Inflammatory macrophage (primary cell): ENCODE results near the gene RFX3.
A peak's percentile ranks its signal among the peaks of the same experiment; 100 is the strongest.

ENCODE experiments used
- DNase-seq, 2 donors: peaks; one replicate each; pipeline ENCODE4 v3.0.0-alpha.2; 2020 to 2022

RFX3 gene

DNA sequence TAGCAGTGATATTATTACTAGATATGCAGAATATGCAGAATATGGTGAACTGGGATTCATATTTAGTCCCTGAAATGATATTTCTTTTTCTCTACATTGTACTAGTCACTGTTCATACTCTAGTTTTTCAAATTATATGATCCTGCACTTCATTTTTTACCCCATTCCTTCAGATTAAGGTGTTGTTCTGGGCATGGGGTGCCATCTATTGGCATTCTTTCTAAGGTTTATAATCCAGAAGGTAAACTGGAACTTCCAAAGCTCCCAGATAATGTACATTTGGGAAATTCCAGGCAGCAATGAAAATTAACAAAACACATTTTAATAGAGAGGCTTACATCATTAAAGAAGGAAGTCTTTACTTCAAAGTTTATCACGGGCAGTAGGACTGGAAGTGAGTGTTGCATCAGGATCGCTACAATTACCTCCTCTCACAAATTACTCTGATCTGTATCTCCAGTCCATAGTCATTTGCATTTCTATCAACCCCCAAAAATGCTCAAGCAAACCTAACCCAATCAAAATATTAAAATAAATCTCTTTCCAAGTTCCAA lies 12.5 kb downstream of the RFX3 start:
- peak; percentile 20 to 28 for DNase-seq

DNA sequence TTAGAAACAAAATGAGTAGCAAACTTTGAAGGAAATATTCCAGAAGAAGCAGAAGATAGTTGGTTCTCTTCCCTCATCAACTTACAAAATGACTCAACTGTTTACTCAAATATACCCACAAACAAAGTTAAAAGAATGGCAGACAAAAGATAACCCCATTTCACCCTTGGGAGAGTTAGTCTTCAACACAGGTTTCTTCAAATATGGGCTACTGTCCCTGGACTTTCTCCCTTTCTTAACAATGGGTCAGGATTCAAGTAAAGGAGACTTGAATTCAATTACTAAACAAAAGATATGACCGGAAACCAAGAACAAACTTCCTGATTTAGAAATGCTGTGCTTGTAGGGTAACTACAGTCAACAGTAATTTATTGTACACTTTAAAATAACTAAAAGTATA lies 14.2 kb downstream of the RFX3 start:
- peak; percentile 28 to 58 for DNase-seq

DNA sequence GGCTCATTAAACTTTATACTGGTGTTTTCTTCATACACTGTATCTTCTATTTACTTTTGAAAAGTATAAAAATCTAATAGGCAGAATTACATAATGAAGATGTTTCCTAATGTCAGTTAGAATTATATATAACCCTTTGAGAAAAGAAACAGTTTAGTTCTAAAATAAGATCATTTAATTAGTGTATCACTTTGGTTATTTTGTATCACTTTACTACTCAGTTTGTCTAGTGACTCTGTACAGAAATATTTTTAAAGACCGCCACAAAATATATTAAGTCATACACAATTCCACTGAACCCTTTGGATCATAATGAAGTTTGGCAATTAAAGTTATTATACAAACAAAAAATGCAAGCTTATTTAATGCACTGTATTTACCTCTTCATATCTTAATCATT lies 15.0 kb downstream of the RFX3 start:
- DNase-seq = no peak

DNA sequence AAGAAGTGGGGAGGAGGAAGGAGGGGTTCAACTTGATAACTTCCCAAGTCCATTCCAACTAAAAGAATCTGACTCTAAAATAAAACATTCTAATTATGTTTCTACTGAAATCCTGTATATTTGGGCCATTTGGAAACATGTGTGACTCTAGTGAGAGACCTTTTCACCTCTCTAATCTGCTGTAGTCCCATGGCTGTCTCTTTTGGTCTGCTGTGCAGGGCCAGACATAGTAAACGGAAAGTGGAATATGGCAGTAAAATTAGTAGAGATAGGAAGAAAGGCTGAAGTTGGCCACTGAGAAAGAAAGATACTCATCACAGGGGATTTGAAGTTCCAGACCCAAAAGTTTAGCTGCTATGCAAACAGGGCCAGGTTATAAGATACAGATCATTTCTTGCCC lies 15.9 kb downstream of the RFX3 start:
- DNase-seq = no peak

DNA sequence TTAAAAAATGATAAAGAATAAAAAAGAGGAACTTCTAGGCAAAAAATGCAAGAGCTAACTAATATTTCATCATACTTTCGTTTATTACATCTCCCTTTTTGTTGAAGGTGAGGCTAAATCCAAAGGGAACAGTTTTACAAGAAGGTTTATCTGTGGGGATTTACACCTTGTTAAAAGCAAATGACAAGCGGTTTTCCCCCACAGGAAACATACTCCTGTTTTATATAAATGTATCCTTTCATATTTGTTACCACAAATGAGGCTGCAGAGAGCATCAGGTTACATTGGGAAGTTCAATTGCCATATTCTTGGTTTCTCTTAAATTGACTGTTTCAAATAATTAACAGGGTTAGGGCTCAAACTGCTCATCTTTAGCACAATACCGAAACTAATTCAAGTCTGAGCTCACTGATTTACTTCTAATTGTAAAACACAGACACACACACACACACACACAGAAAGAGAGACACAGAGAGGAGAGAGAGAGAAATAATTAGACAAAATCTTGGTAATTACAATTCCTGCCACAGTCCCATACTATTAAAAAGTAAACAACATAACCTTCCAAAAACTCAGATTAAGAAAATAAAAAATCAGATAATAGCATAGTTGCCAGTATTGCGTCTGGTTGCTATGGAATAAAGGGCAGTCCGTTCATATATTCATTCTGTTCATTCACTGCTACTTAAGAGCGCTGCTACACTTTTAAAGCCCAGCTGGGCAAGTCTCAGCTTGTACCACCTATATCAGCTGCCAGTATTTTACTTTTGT lies 17.1 kb downstream of the RFX3 start:
- DNase-seq = peak; percentile 13 to 68

DNA sequence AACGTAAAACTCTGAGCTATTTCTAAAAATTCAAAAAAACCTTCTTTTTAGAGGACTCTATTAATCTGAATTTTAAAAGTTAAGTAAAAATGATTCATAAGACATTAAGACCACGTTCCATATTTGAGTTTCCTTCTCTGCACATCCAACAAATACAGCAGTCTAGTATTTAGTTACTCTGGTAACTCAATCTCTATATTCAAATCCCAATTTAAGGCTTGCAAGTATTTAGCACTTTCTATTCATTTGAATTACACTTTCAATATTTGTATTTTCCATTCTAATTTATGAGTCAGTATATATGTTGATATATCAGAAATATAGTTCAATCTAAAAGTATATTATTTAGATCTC lies 17.7 kb downstream of the RFX3 start:
- DNase-seq = no peak

DNA sequence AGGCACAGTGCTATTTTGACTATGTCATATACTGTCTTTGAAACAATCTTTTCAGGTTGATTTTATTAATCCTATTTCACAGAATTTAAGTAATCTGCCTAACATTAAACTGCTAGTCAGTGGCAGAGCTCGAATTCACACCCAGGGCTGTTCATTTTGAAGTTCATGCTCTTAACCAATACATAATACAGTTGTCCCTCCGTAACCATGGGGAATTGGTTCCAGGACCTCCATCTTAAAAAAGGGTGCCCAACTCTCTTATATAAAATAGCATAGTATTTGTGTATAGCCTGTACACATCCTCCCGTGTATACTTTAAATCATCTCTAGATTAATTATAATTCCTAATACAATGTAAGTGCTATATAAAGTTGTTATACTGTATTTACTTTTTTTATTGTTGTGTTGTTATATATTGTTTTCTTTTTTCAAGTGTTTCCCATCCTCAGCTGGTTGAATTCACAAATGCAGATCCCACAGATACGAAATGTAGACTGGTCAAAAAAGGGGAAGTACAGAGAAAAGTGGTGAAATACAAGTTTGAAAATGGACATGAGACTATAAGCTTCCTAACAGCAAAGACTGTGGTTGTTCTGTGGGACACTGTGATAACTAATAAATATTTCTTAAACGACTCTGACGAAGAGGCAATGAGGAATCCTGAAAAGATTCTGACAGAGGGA lies 18.3 kb downstream of the RFX3 start:
- DNase-seq = peak; percentile 76 to 90

DNA sequence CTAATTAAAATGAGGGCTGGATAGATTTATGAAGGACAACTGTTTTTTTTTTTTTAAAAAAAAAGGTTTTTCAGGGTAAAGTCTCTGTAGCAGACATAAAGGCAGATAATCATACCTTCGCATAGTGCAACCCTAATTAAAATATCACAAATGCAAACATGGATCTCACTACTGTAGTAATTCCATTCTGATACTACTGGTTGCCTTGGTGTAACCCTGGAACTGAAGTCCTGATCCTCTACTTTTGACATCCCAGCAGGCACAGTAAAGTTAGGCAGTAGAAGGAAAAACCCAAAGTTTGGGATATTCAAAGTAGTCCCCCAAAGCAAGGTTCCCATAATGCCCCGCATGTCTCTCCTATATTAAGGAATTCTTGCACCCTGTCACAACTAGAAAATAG lies 19.6 kb downstream of the RFX3 start:
- no peak for DNase-seq

DNA sequence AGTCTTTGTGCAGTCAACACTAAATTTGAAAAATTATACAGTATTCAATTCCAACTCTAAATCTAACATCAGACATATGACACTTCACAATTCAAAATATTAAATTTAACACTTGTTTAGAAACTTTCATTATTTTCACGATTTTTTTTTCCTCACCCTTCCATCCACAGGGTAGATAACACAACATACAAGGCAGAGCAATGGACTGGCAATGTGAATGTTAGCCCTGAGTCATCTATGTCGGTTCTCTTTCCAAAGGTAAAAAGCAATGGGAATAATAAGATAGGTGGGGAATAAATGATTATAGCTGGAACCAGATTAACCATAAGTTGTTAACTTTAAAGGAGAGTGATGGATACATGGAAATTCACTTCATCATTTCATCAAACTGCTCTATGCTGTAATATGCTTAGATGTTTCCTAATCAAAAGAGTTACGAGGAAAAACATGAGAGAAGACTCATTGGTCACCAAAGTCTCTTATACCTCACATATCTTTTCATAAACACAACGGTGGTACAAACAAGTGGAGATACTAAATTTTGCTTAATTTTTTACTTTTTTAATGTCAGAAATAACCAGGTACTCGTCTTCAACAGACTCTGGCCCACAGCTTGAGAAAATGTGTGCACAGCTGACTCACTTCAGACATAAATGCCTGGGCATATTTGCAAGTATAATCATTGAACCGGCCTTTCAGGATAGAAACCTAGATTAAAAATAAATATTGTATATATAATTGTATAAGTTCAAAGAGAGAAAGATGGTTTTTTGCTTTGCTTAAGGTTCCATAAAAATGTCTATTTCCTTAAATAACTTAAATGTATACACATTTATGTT lies 23.0 kb downstream of the RFX3 start:
- DNase-seq = no peak

DNA sequence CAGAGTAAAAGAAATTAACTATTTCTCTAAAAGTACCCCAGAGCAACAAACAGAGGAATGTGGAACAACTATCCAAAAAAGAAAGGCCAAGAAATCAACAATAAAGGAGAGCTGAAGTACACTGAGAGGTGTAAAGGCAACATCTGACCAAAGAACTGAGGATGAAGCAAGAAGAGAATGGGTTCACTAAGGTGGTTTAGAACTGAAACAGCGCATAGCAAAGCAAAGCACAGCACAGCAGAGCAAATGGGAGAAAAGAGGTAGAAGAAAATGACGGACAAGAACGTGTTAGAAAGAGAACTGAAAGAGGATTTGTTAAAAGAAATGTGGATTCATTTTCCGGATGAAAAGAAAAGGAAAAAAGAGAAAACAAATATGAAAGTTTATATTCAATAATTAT lies 25.8 kb downstream of the RFX3 start:
- DNase-seq = no peak

DNA sequence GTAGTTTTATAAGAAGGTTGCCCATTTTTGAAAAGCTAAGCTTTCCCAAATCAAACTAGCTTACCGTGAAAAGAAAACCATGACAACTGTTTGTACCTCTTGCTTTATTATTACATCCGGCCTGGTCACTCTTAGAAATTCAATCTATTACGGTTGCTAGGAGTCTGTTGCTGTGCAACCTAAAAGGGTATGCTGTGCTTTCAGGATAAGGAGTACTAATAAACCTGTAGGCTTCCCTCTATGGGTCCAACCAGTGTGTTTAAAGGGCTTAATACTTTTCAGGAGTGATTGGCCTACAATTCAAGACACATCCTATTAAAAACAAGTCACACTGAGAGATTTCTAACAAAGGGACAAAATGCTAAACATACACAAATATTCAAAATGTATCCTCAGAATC lies 27.1 kb downstream of the RFX3 start:
- DNase-seq = no peak

DNA sequence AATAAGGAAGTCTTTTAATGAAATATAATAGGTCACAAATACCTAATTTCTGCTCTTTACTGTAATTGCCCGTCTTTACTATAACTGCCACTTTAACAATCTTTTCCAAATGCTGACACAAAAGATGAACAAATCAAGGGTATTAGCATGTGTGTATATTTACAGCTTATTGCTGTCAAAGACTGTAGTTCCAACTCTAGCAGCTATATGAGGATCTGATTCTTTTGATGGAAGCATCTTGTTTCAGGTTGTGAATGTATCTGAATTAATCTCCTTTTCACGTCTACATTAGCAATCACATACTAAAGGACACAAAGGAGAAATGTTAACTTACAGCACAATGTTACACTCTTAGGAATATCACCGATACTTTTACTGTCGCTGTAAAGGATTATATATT lies 27.9 kb downstream of the RFX3 start:
- DNase-seq = no peak

DNA sequence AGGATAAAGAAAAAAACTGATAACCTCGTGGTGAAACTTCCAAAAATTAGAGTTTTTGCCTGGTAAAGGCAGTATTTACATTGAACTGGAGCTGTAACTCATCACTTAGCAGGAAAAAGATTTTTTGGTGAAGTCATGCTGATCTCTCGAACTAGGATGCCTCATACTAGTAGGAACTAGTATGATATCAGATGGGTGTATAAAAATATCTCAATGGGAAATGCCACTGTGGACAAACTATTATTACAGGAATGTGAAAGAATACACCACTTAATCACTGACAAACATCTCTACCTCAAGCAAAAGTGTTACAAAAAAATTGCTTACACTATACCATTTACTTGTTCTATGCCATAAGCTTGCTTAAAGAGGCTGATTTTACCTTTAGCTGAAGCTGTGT lies 28.4 kb downstream of the RFX3 start:
- DNase-seq = no peak

DNA sequence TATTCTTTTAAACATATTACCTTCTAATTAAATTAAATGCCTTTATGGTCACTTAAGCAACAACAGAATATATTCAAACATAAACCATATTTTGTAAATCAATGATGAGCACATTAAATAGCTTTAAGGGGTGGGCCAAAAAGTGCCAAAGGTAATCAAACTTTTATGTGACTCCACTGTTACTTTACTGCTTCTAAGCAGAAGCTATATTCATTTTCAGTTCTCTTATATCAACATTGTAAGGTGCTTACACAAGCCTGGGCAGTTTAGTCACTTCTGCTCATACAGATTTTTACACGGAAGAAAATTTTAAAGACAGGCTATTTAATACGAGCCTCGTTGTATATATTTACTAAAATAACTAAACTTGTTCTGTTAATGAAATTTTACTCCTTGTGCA lies 29.9 kb downstream of the RFX3 start:
- peak; percentile 24 to 40 for DNase-seq

DNA sequence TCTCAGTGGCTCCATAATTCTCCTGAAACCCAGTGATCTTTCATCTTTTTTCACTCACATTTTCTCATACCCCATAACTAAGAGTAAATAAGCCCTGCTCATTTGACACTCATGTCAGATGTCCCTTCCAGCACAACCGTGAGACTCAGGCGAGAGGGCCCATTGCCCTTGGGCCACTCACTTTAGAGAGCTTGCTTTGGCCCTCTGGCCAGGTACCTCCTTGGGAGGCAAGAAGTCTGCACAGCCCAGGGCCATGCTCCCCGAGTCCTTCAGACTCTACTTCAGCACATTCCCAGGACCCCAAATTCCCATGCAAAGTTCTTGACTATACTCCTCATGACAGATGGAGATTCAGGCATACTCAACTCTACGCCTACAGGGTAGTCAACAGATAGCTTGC lies 33.6 kb downstream of the RFX3 start:
- no peak for DNase-seq

DNA sequence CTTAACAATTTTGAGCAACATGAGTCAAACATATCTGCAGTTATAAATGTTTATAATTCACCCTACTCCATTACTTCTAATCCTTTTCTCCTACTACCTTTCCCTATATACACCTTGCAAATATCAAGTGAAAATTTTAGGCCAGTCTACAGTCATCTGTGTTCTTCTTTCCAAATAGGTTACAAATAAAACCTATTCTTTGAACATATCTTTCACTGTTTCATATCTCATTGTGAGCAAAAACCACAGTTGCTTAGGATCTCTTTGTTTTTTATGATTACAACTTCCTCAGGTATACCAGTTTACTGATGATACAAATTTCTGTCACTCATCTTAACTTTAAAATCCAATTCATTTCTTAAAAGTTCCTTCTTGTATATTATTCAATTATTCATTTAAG lies 34.4 kb downstream of the RFX3 start:
- no peak for DNase-seq

DNA sequence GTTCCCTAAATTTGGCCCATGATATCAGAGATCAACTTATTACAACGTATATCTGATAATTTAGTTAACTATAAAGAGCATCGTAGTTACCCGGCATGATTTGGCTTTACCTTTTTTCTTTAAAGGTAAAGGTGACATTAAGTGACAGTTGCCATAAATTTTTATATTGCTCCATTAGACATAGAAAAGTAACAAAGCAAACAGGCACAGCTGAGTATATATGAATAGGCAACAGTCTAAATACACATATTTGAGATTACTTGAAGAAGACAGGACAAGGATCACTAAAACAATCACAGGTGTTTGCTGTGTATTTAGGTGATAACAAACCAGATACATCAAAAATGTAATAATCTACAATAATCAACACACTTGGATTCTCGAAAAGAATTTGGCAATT lies 34.8 kb downstream of the RFX3 start:
- no peak for DNase-seq

DNA sequence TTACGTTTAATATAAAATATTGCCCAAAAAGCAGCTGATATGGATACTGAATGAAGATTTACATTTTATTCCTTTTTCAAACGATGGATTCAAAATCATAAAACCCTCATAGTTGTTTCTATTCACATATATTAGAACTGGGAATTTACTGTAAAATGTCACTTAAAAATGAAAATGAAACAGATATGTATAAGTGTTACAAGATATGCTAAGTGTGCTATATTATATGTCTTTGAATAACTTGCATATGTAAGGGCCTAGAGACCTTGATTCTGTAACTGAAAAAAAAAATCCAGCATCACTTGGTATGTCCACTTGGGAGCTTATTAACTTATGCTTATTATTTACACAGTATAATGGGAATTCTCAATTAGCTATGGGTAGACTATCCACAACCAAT lies 43.2 kb downstream of the RFX3 start:
- no peak for DNase-seq

DNA sequence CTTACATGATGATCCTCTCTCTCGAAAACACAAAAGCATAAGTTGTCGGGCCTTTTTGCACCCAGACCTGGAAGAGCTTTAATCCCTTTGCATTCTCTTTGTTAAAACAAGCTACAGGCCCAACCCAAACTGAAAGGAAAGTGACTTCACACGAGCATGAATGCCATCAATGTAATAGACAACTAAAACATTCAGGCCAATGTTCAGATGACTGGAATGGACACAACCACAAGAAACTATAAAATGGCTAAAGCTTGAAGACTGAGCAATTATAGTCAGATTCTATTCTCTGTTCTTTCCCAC lies 45.5 kb downstream of the RFX3 start:
- no peak for DNase-seq

DNA sequence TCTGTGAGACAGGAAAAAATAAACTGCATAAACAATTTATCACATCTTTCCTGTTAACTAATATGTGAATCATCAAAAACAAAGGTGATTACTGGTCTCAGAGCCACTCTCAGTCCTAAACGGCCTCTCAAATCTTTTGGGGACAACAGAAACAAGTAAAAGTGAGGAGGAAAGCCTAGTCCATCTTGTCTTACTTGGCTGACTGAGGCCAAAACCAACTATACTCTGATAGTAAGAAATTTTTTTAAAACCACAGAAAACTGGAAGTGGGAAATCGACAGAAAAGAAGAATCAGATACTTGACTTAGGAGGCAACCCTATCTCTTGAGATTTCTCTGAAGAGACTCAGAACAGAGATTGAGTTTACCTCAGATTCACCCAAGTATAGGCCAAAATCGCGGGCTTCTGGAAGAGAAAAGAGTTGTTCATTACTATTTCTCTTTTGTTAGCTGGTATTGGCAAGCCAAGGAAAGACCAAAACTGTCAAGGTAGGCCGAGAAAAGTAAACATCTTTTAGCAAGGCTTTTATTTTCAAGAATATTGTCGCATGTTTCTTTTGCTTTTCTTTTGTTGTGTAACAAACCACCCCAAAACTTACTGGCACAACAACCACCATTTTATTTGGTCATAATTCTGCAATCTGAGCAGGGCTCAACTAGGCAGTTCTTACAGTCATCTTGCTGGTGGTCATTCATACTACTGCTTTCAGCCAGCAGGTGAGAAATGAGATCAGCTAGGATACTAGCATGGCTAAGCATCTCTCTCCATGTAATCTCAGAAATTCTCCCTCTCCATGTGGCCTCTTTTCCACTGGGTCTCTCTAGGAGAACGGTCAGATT lies 46.1 kb downstream of the RFX3 start:
- no peak for DNase-seq

DNA sequence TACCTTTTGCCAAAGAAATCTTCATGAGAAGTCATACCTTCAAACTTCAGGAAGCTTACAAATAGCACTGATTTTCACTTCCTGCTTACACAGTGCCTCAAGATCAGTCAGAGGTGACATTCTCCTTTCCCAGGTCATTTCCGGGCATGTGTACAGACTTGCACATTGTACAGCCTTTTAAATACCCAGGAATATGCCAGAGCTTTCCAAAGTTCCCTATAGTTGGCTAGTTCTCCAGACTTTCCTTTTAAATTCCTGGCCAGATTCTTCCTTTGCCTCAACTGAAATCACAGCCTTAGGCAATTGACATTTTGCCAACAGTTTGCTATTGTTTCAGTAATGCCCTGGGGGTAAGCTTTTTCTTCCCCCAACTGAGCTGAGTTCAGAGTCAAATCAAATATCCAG lies 47.2 kb downstream of the RFX3 start:
- no peak for DNase-seq

DNA sequence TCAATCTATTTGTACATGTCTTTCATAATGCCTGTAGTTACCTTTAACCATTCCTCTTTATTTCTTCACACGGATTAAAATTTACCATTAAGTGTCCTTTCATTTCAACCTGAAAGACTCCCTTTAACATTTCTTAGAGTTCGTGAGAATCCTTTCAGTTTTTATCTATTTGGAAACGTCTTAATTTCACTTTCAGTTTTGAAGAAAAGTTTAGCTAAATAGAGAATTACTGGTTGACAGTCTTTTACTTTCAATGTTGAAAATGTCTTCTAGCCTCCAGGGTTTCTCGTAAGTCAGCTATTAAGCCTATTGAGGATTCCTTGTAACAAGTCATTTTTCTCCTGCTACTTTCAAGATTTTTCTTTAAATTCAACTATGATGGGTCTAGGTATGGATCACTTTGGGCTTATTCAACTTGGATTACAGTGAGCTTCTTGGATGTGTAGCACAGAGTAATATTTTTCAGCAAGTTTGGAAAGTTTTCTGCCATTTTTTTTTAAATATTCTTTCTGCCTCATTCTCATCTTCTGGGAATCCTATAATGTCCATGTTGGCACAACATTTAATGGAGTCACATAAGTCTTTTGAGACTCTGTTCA lies 48.5 kb downstream of the RFX3 start:
- no peak for DNase-seq
